Subcutaneous preadipocyte (primary cell): ENCODE data around the gene WDR1. TPM values are rescaled to one million over a fixed set of nuclear protein-coding genes. Genes with fewer than 3 reads are reported as not detected.

Experiments
- small RNA-seq: library from RNA; depleted of rRNA; stranded (forward); fragments of <200 nt; gene quantifications from one replicate; pipeline ENCODE3, GENCODE V24; 2012
- total RNA-seq: library from RNA; depleted of rRNA; stranded (reverse); fragments of >200 nt; gene quantifications from 2 replicates; pipeline ENCODE4 v1.2.3, GENCODE V29; 2012

WDR1 gene
- total RNA-seq = 244 and 371 TPM in 2 replicates

GRCh38 chr4:10116569-10117358 lies at the start of gene WDR1:
WDR1 (minus strand) TSS chr4:10116799; CDS start chr4:10116666, 133 bp downstream.

Small RNA genes within 50 kb of the gene (small RNA-seq; reads per million reads assigned to genes)
- gene AC093664.1 = not detected
- gene MIR3138 = 0.16 reads per million
- gene RNA5SP155 = not detected

Other genes with a start within 250 kb of the WDR1 start
- gene SLC2A9, start 95.3 kb downstream of the WDR1 start, total RNA-seq = 0.73 and 0.78 TPM in 2 replicates